Measurements from ENCODE around the gene SLC11A1.

The SLC11A1 gene

DNA sequence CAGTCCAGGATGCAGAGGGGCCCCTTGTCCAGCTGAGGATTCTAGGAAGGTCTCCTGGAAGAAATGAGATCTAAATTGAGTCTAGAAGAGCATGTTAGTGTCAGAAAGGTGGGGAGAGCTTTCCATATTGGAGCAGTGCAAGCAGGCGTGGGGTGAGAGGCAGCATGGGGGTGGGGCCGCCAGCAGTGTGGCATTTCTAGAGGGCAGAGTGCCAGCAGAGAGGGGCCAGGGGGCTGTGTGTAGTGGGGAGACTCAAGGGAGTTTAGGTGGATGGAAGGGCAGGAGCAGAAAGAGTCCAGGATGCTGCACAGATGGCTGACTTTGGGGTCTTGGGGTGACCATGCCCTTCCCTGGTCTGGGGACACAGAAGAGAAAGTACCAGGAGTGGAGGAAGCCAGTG is 39.0 kb downstream of the SLC11A1 start:
- Mint-ChIP-seq H3K4me1 (no peaks in the 10 kb centered on the region), H3K9me3 (no peaks in the 10 kb centered on the region), H3K27me3 (no peaks in the 10 kb centered on the region), H3K27ac (no peak overlapping the region), H3K36me3 (ENCODE audit: low read depth) (no peaks in the 10 kb centered on the region), H3K4me3 (no peak overlapping the region)
- DNase-seq (no peak), ATAC-seq (no peak)

DNA sequence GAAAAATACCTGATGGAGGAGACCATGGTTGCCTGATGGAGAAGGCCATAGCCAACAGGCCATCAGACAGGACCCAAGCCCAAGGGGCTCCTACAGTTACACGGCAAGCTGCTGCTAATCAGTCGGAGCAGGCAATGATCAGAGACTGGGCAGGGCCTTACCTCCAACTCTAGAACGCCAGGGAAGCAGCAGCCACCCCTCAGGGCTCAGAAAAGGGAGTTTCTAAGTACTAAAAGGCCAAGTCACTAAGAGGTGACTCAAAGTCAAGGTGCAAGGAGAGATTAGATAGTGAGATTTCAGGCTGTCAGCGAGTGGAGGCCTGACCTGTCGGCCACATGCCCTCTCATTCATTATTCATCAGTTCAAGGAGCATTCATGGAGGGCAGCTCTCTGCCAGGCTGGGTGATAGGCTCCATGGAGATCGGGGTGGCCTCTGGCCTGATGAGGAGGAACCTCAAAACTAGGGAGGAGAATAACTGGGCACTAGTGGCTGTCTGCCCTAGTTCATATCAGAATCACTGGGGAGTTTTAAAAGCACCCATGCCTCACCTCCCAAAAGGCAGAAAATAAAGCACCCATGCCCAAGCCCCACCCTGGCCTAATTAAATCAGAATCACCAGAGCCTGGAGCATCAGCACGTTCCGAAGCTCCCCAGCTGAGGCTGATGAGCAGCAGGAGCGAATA is 40.5 kb downstream of the SLC11A1 start:
- no peaks in the 10 kb centered on the region for H3K9me3 Mint-ChIP-seq
- H3K27ac Mint-ChIP-seq = no peak overlapping the region
- ATAC-seq (no peak), DNase-seq (no peak)
- H3K27me3 Mint-ChIP-seq = no peaks in the 10 kb centered on the region
- no peak overlapping the region for H3K4me3 Mint-ChIP-seq
- no peaks in the 10 kb centered on the region for H3K36me3 Mint-ChIP-seq (ENCODE audit: low read depth)
- no peaks in the 10 kb centered on the region for H3K4me1 Mint-ChIP-seq

DNA sequence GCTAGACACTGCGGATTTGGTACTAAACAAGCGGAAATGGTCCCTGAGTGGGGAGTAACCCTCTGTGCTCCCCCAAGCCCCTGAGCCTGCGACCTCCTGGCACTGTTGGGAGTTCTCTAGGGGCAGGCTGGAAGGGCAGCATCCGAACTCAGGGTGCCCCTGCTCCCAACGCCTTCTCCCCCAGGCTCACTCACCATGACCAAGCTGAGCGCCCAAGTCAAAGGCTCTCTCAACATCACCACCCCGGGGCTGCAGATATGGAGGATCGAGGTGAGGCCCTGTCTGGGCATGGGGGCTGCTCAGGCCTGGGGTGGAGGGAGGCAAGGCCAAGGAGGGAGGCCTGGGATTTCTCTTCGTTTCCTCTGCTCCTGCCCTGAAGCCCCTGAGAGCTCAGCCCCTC is 41.5 kb downstream of the SLC11A1 start:
- Mint-ChIP-seq H3K36me3 (ENCODE audit: low read depth) (no peaks in the 10 kb centered on the region), H3K9me3 (no peaks in the 10 kb centered on the region), H3K27me3 (no peaks in the 10 kb centered on the region), H3K27ac (no peak overlapping the region), H3K4me3 (no peak overlapping the region), H3K4me1 (no peaks in the 10 kb centered on the region)
- ATAC-seq = no peak
- no peak for DNase-seq

DNA sequence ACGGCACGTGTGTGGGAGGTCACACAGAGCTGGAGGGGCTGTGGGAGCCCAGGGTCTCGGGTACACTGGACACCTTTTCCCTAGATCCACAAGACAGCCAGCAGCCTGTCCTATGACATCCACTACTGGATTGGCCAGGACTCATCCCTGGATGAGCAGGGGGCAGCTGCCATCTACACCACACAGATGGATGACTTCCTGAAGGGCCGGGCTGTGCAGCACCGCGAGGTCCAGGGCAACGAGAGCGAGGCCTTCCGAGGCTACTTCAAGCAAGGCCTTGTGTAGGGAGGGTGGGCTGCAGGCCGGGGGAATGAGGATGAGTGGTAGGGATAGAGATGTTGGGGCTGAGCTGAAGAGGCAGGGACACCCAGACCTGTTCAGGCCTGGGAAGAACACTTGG is 43.5 kb downstream of the SLC11A1 start:
- no peaks in the 10 kb centered on the region for H3K4me1 Mint-ChIP-seq
- no peak overlapping the region for H3K27ac Mint-ChIP-seq
- H3K9me3 Mint-ChIP-seq = no peaks in the 10 kb centered on the region
- no peaks in the 10 kb centered on the region for H3K27me3 Mint-ChIP-seq
- DNase-seq (no peak), ATAC-seq (no peak)
- H3K4me3 Mint-ChIP-seq = no peak overlapping the region
- no peaks in the 10 kb centered on the region for H3K36me3 Mint-ChIP-seq (ENCODE audit: low read depth)

DNA sequence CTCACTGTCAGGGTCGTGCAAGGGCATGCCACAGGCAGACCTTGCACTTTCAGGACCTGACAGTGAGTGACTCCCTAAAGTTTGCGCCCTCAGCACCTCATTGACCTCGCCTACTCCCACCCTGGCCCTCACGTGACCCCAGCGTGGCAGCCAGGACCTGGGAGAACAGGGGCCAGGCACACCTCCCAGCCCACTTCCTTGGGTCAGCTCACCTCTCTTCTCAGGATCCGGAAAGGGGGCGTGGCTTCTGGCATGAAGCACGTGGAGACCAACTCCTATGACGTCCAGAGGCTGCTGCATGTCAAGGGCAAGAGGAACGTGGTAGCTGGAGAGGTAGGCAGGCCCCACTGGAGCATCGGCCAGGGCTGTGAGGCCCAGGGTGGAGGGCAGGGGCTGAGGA is 45.7 kb downstream of the SLC11A1 start:
- DNase-seq = no peak
- Mint-ChIP-seq H3K4me1 (no peaks in the 10 kb centered on the region), H3K9me3 (no peaks in the 10 kb centered on the region), H3K4me3 (no peak overlapping the region), H3K36me3 (ENCODE audit: low read depth) (no peaks in the 10 kb centered on the region), H3K27me3 (peaks cover 2% of the 10 kb centered on the region), H3K27ac (no peak overlapping the region)
- ATAC-seq = no peak

DNA sequence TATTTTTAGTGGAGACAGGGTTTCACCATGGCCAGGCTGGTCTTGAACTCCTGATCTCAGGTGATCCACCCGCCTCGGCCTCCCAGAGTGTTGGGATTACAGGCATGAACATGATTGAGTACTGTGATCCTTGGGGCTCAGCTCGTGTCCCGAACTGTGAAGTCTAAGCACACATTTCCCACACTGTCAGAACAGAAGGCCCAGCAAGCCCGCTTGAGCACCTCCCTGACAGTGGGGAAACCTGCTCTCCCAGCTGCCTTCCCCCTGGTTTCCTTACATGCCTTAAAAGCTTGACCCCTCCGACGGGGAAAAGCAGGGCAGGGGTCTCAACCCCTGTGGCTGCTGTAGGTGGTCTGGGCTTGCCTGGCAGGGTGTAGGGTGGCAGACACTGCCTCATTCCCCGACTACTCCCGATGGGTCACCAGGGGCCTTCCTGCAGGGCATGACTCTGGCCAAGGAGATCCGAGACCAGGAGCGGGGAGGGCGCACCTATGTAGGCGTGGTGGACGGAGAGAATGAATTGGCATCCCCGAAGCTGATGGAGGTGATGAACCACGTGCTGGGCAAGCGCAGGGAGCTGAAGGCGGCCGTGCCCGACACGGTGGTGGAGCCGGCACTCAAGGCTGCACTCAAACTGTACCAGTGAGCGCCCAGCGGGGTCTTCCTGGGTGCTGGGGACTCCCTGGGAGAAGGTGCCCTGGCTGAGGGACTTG is 46.9 kb downstream of the SLC11A1 start:
- ATAC-seq = no peak
- DNase-seq = no peak
- Mint-ChIP-seq H3K4me3 (no peak overlapping the region), H3K27me3 (peaks cover 2% of the 10 kb centered on the region), H3K36me3 (ENCODE audit: low read depth) (no peaks in the 10 kb centered on the region), H3K4me1 (no peaks in the 10 kb centered on the region), H3K27ac (no peak overlapping the region), H3K9me3 (no peaks in the 10 kb centered on the region)

DNA sequence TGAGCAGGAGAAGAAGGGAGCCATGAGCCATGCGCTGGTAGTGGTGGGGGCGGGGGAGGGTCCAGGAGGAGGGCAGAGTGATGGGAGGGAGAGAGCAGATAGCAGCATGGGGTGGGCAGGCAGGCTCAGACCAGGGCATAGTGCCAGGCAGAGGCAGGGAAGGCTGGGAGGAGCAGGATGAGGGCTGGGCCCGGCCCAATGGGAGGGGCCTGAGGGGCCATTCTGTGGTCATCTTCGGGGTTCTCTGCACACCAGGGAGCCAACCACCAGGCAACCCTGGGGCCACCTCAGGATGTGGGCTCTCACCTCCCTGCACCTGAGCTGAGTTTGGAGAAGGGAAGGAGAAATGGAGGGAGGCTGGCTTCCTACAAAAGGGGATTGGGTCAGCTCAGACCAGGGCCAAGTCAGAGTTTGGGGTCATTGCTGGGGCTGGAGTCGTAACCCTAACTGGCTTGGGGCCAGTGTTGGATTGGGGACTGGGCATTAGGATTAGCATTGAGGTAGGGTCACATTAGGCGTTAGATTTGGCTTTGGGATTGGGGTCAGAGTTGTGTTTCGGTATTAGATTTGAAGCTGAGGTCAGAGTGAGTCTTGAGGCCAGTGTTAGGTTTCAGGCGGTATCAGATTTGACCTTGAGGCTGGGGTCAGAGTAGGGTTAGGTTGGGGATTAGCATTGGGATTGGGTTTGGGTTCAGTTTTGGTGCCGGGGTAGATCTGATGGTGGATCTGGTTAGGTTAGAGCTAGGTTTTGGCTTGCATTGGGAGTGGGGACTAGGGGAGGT is 48.0 kb downstream of the SLC11A1 start:
- H3K36me3 Mint-ChIP-seq (ENCODE audit: low read depth) = no peaks in the 10 kb centered on the region
- DNase-seq = no peak
- no peak for ATAC-seq
- peak overlapping the region; percentile 7 for H3K27ac Mint-ChIP-seq
- H3K4me1 Mint-ChIP-seq = no peaks in the 10 kb centered on the region
- no peaks in the 10 kb centered on the region for H3K9me3 Mint-ChIP-seq
- peaks cover 2% of the 10 kb centered on the region for H3K27me3 Mint-ChIP-seq
- H3K4me3 Mint-ChIP-seq = no peak overlapping the region

DNA sequence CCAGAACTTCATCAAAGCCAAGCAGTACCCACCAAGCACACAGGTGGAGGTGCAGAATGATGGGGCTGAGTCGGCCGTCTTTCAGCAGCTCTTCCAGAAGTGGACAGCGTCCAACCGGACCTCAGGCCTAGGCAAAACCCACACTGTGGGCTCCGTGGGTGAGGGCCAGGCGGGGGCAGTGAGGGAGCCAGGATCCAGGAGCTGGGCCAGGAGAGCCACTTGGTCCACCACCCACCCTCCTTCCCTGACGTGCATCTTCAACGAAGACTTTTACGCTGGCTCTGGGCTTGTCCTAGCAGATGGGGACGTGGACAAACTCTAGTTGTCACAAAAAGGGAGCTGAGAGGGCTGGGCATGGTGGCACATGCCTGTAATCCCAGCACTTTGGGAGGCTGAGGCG is 48.6 kb downstream of the SLC11A1 start:
- Mint-ChIP-seq H3K27ac (no peak overlapping the region), H3K4me3 (no peak overlapping the region)
- no peak for ATAC-seq

DNA sequence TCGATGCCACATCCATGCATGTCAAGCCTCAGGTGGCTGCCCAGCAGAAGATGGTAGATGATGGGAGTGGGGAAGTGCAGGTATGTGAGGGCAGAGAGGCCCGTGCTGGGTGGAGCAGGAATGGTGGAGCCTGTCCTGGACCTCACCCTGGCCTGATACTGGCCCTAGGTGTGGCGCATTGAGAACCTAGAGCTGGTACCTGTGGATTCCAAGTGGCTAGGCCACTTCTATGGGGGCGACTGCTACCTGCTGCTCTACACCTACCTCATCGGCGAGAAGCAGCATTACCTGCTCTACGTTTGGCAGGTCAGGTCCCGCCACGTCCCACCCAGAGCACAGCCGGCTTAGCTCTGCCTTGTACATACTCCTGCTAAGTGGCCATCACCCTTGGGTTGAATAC is 49.8 kb downstream of the SLC11A1 start:
- ATAC-seq (no peak), DNase-seq (no peak)
- H3K4me1 Mint-ChIP-seq = no peaks in the 10 kb centered on the region
- H3K4me3 Mint-ChIP-seq = no peak overlapping the region
- peaks cover 2% of the 10 kb centered on the region for H3K27me3 Mint-ChIP-seq
- H3K27ac Mint-ChIP-seq = no peak overlapping the region
- H3K36me3 Mint-ChIP-seq (ENCODE audit: low read depth) = no peaks in the 10 kb centered on the region
- no peaks in the 10 kb centered on the region for H3K9me3 Mint-ChIP-seq

More for the DNA sequence above, 48.6 kb downstream of the SLC11A1 start:
- Mint-ChIP-seq H3K27me3 (peaks cover 2% of the 10 kb centered on the region), H3K36me3 (ENCODE audit: low read depth) (no peaks in the 10 kb centered on the region), H3K9me3 (no peaks in the 10 kb centered on the region), H3K4me1 (no peaks in the 10 kb centered on the region)
- no peak for DNase-seq

DNA sequence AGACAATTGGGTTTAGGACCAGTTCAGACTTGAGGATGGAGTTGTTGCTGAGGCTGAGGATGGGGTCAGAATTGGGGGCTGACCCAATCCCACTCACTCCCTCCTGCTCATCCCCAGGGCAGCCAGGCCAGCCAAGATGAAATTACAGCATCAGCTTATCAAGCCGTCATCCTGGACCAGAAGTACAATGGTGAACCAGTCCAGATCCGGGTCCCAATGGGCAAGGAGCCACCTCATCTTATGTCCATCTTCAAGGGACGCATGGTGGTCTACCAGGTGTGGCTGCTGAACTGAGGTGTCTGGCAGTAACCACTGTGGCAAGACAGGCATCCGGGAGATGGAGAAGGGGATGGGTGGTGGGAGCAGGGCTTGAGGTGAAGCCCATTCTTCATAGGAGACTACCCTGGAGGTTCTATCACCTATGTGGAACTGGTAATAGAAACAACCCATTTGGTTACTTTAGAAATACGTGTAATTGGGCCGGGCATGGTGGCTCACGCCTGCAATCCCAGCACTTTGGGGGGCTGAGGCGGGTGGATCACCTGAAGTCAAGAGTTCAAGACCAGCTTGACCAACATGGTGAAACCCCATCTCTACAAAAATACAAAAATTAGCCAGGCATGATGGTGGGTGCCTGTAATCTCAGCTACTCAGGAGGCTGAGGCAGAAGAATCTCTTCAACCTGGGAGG is 50.7 kb downstream of the SLC11A1 start:
- Mint-ChIP-seq H3K36me3 (ENCODE audit: low read depth) (no peaks in the 10 kb centered on the region), H3K9me3 (no peaks in the 10 kb centered on the region), H3K4me3 (no peak overlapping the region), H3K27ac (no peak overlapping the region), H3K4me1 (no peaks in the 10 kb centered on the region), H3K27me3 (peaks cover 2% of the 10 kb centered on the region)
- ATAC-seq = no peak
- no peak for DNase-seq

DNA sequence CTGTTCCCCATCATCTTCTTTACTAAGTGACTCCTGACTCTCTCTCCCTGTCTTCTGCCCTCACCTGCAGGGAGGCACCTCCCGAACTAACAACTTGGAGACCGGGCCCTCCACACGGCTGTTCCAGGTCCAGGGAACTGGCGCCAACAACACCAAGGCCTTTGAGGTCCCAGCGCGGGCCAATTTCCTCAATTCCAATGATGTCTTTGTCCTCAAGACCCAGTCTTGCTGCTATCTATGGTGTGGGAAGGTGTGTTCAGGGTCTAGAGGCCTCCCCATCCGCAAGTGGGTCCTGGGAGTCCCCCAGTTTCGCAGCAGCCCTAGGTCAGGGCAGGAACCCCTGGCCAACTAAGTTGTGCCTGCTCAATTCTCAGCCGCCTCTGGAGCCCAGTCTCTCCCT is 52.4 kb downstream of the SLC11A1 start:
- no peaks in the 10 kb centered on the region for H3K36me3 Mint-ChIP-seq (ENCODE audit: low read depth)
- H3K4me3 Mint-ChIP-seq = no peak overlapping the region
- DNase-seq (no peak), ATAC-seq (no peak)
- H3K9me3 Mint-ChIP-seq = no peaks in the 10 kb centered on the region
- no peak overlapping the region for H3K27ac Mint-ChIP-seq
- H3K27me3 Mint-ChIP-seq = peaks cover 2% of the 10 kb centered on the region
- no peaks in the 10 kb centered on the region for H3K4me1 Mint-ChIP-seq

DNA sequence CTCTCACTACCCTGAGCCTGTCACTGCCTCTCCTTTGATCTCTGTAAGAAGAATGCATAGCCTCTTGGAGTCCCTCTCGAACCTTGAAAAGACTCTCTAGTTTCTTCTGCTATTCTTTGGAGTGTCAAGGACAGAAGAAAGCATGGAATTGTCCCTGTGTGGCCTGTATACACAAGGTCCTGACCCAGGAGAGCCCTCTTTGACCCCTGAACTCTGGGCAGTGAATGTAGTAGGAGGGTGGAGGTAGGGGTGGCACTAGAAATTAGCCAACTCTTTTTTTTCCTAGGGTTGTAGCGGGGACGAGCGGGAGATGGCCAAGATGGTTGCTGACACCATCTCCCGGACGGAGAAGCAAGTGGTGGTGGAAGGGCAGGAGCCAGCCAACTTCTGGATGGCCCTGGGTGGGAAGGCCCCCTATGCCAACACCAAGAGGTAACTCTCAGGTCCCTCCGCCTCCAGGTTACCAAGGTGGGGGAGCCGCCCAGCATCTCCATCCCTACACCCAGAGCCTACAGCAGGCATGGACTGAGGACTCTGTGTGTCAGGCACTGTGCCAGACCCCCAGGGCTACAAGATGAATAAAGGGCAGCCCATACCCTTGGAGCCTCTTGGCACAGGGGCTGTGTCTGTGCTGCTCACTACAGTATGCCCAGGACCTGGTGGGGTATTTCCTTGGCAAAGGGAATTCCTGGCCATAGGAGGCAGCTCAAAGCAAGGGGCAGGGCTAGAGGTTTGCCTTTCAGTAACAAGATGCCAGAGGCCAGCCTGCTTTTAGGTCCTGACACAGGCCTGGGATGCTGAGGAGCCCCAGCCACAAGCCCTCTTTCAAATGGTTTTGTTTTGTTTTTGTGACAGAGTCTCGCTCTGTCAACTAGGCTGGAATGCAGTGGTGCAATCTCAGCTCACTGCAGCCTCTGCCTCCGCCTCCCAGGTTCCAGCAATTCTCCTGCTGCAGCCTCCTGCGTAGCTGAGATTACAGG is 53.2 kb downstream of the SLC11A1 start:
- DNase-seq (no peak), ATAC-seq (no peak)
- peaks cover 2% of the 10 kb centered on the region for H3K27me3 Mint-ChIP-seq
- no peak overlapping the region for H3K27ac Mint-ChIP-seq
- no peaks in the 10 kb centered on the region for H3K36me3 Mint-ChIP-seq (ENCODE audit: low read depth)
- H3K9me3 Mint-ChIP-seq = no peaks in the 10 kb centered on the region
- no peak overlapping the region for H3K4me3 Mint-ChIP-seq
- H3K4me1 Mint-ChIP-seq = no peaks in the 10 kb centered on the region

DNA sequence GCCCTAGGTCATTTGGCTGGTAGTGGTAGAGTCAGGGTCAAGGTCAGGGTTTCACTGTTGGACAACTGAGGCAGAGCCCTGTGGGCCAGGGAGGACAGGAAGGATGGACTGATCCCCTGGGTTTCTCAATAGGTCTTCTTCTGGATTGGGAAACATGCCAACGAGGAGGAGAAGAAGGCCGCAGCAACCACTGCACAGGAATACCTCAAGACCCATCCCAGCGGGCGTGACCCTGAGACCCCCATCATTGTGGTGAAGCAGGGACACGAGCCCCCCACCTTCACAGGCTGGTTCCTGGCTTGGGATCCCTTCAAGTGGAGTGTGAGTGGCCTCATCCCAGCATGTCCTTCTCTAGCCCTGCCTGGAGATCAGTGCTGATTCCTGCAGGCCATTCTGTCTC is 54.9 kb downstream of the SLC11A1 start:
- no peak overlapping the region for H3K27ac Mint-ChIP-seq
- no peaks in the 10 kb centered on the region for H3K9me3 Mint-ChIP-seq
- no peaks in the 10 kb centered on the region for H3K36me3 Mint-ChIP-seq (ENCODE audit: low read depth)
- DNase-seq = no peak
- no peaks in the 10 kb centered on the region for H3K4me1 Mint-ChIP-seq
- peaks cover 2% of the 10 kb centered on the region for H3K27me3 Mint-ChIP-seq
- ATAC-seq = no peak
- no peak overlapping the region for H3K4me3 Mint-ChIP-seq

DNA sequence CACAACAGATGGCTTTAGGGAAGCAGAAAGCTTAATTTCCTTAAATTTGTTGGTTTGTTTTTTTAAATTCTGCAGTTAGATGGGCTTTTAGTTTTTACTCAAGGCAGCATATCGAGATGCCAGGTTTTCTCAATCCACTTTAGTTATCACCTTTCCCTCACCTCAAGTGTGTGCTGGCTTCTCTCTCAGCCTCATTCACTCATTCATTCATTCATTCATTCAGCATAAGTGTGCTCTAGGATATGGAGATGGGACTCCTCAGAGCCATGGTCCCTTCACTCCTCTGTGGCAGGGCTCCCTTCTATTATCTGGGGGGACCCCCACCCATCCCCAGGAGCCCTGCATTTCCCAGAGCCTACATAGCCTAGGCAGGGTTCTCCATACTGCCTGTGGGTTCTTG is 55.9 kb downstream of the SLC11A1 start:
- Mint-ChIP-seq H3K9me3 (no peaks in the 10 kb centered on the region), H3K4me1 (no peaks in the 10 kb centered on the region), H3K27ac (no peak overlapping the region), H3K36me3 (ENCODE audit: low read depth) (no peaks in the 10 kb centered on the region), H3K4me3 (no peak overlapping the region), H3K27me3 (no peaks in the 10 kb centered on the region)
- DNase-seq = no peak
- no peak for ATAC-seq
